ENCODE data around the gene DOK3.

Gene DOK3

DNA sequence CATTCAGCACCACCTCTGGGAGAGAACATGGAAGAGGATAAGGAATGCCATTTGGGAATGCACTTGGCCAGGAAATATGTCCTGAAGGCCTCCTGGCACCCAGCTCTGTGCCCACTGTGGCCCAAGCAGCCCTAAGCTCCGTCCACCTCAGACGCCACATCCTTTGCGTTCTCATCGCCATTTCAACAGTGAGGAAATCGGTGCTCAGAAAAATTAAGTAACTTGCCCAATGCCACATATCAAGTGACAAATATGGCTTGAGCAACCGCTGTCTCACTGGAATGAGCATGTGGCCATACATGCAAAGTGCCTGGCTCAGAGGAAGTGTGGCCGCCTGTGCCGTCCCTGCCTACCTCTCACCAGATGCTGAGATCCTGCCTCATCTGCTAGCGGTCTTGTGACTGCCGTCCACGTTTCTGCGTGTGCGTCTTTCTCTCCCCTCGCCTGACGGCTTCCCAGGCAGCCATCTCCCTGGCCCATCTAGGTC is 984 bp upstream of the DOK3 start:
- peak; percentile 90 to 97 for DNase-seq (ENCODE audit: low read depth in 1 of 2, low spot score in 1 of 2)
- TF ChIP-seq SPI1 (IDR thresholded peaks at IDR 0.05; ENCODE audit: borderline replicate concordance, low read depth) (peak; percentile 78; the same call in 1 of the 2 replicates), GABPA (IDR thresholded peaks at IDR 0.05; ENCODE audit: low read depth) (no peak), POLR2AphosphoS5 (IDR thresholded peaks at IDR 0.05; ENCODE audit: low read depth) (peak; percentile 92), CTCF (IDR thresholded peaks at IDR 0.05; ENCODE audit: insufficient read depth, low read length) (no peak)
- TF ChIP-seq, protein P1, sequence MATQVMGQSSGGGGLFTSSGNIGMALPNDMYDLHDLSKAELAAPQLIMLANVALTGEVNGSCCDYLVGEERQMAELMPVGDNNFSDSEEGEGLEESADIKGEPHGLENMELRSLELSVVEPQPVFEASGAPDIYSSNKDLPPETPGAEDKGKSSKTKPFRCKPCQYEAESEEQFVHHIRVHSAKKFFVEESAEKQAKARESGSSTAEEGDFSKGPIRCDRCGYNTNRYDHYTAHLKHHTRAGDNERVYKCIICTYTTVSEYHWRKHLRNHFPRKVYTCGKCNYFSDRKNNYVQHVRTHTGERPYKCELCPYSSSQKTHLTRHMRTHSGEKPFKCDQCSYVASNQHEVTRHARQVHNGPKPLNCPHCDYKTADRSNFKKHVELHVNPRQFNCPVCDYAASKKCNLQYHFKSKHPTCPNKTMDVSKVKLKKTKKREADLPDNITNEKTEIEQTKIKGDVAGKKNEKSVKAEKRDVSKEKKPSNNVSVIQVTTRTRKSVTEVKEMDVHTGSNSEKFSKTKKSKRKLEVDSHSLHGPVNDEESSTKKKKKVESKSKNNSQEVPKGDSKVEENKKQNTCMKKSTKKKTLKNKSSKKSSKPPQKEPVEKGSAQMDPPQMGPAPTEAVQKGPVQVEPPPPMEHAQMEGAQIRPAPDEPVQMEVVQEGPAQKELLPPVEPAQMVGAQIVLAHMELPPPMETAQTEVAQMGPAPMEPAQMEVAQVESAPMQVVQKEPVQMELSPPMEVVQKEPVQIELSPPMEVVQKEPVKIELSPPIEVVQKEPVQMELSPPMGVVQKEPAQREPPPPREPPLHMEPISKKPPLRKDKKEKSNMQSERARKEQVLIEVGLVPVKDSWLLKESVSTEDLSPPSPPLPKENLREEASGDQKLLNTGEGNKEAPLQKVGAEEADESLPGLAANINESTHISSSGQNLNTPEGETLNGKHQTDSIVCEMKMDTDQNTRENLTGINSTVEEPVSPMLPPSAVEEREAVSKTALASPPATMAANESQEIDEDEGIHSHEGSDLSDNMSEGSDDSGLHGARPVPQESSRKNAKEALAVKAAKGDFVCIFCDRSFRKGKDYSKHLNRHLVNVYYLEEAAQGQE (IDR thresholded peaks at IDR 0.05; ENCODE audit: insufficient replicate concordance, low read depth) = peak; percentile 38
- Histone ChIP-seq H3K4me3 (replicated peaks; ENCODE audit: insufficient read depth, low read length) (no peak overlapping the region), H3K27ac (replicated peaks) (peak overlapping the region; percentile 96), H3K27me3 (ENCODE audit: insufficient read depth, poor library complexity, severe bottlenecking) (no peaks in the 10 kb centered on the region)

DNA sequence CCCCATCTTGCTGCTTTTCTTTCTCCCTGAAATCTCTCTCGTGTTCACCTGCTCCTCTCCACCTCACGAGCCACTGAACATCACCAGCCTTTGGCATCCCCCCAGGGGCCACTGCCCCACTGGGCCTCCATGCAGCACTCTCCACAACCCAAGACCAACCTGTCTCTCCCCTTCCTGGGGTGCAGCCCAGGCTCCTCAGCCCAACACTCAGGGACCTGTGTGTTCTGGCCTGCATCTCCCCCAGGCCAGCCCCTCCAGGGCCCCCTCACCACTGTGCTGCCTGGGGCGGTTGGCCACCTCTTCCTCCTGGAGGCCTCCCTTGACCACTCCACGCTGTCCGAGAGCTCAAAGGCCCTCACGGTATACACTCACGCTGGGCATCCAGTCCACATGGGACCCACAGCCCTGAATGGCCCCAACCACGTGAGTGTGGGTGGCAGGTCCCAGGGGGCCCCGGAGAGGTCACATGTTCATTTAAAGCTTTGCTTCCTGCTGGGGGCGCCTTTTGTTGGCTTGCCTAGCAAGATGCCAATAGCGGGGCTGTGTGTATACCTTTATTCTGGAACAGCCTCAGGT is 453 bp upstream of the DOK3 start:
- Histone ChIP-seq H3K4me3 (replicated peaks; ENCODE audit: insufficient read depth, low read length) (peak overlapping the region; percentile 84), H3K27ac (replicated peaks) (peak overlapping the region; percentile 96), H3K27me3 (ENCODE audit: insufficient read depth, poor library complexity, severe bottlenecking) (no peaks in the 10 kb centered on the region)
- peak in 1 of 2 experiments; percentile 77 for DNase-seq (ENCODE audit: low read depth in 1 of 2, low spot score in 1 of 2)
- TF ChIP-seq, protein P1 (IDR thresholded peaks at IDR 0.05; ENCODE audit: insufficient replicate concordance, low read depth) = no peak

DNA sequence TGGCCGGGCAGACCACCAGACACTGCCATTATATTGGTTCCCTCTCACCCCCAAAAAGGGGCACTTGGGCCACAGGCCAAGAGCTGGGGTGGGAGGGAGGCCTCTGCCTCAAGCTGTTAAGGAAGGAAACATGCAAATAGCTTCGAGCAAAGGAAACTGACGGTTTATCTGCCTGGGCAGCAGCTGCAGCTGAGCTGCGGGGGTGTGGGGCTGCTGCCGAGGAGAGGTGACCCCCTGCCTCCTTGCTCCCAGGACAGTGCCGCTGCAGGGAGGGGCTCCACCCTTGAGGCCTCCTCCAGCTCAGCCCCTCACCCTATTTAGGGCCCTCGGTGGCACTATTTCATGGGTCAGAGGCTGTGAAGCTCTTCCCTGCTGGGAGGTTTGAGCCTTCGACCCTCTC is 789 bp downstream of the DOK3 start:
- H3K27ac ChIP-seq (replicated peaks) = peak overlapping the region; percentile 96
- TF ChIP-seq POLR2AphosphoS5 (IDR thresholded peaks at IDR 0.05; ENCODE audit: low read depth) (peak; percentile 51; the same call in 1 of the 2 replicates), SPI1 (IDR thresholded peaks at IDR 0.05; ENCODE audit: borderline replicate concordance, low read depth) (no peak)
- peak in 1 of 2 experiments; percentile 72 for DNase-seq (ENCODE audit: low read depth in 1 of 2, low spot score in 1 of 2)
- no peaks in the 10 kb centered on the region for H3K27me3 ChIP-seq (ENCODE audit: insufficient read depth, poor library complexity, severe bottlenecking)
- H3K4me3 ChIP-seq (replicated peaks; ENCODE audit: insufficient read depth, low read length) = peak overlapping the region; percentile 84

GRCh38 chr5:177508221-177508611 is 1.4 kb downstream of the DOK3 start:
- Histone ChIP-seq H3K27me3 (ENCODE audit: insufficient read depth, poor library complexity, severe bottlenecking) (no peaks in the 10 kb centered on the region), H3K27ac (replicated peaks) (peak overlapping the region; percentile 96), H3K4me3 (replicated peaks; ENCODE audit: insufficient read depth, low read length) (peak overlapping the region; percentile 84)
- TF ChIP-seq POLR2AphosphoS5 (IDR thresholded peaks at IDR 0.05; ENCODE audit: low read depth) = no peak; the same call in 1 of the 2 replicates
- TF ChIP-seq, protein P1 (IDR thresholded peaks at IDR 0.05; ENCODE audit: insufficient replicate concordance, low read depth) = peak; percentile 2
- DNase-seq (ENCODE audit: low read depth in 1 of 2, low spot score in 1 of 2) = no peak
